MCF 10A (cell line): Measurements from ENCODE around the gene PCCA. TPM values are rescaled to one million over a fixed set of nuclear protein-coding genes. Genes with fewer than 3 reads are reported as not detected.

Experiments used
- BruUV-seq: library from RNA; stranded (reverse); fragments of 400-500 nt; replicated peaks from 2 replicates; lab custom pipeline; 2021; lab: Mats Ljungman, UMichigan
- CTCF ChIA-PET: fragments of 300-600 bp; sonication (Branson Sonifier 250); formaldehyde crosslinking; extraction: SDS; loops from one replicate; lab custom pipeline; 2021; ENCODE audit warnings: antibody characterized with exemption, inconsistent platforms; lab: Yijun Ruan, JAX
- POLR2A ChIA-PET: fragments of 300-600, 350-650 bp; sonication (Branson Sonifier 250); formaldehyde crosslinking; extraction: SDS; loops from one replicate; lab custom pipeline; 2020; ENCODE audit warnings: antibody characterized with exemption, inconsistent platforms; lab: Yijun Ruan, JAX
- DNase-seq: peaks from one replicate; pipeline ENCODE4 v3.0.0-alpha.2; 2018; ENCODE audit not compliant: unreplicated experiment
- H3K27ac Mint-ChIP-seq: one replicate; pipeline ENCODE4 v1.8.0; 2022; ENCODE audit warnings: mild to moderate bottlenecking, low read depth, mixed read lengths; ENCODE audit not compliant: unreplicated experiment
- H3K27me3 Mint-ChIP-seq: one replicate; pipeline ENCODE4 v1.8.0; 2022; ENCODE audit warnings: mixed read lengths; ENCODE audit not compliant: insufficient read depth, unreplicated experiment
- H3K36me3 Mint-ChIP-seq: one replicate; pipeline ENCODE4 v1.8.0; 2022; ENCODE audit warnings: mild to moderate bottlenecking, moderate library complexity, mixed read lengths; ENCODE audit not compliant: insufficient read depth, unreplicated experiment
- H3K4me1 Mint-ChIP-seq: one replicate; pipeline ENCODE4 v1.8.0; 2022; ENCODE audit warnings: mixed read lengths; ENCODE audit not compliant: insufficient read depth, unreplicated experiment
- H3K4me3 Mint-ChIP-seq: one replicate; pipeline ENCODE4 v1.8.0; 2022; ENCODE audit warnings: mild to moderate bottlenecking, moderate library complexity, mixed read lengths; ENCODE audit not compliant: unreplicated experiment
- H3K9me3 Mint-ChIP-seq: one replicate; pipeline ENCODE4 v1.8.0; 2022; ENCODE audit warnings: mixed read lengths; ENCODE audit not compliant: unreplicated experiment
- CTCF ChIP-seq: fragments of 200-600 bp; IDR thresholded peaks from one replicate; pipeline ENCODE4 v1.8.0; 2022; ENCODE audit warnings: antibody characterized with exemption, mild to moderate bottlenecking; ENCODE audit not compliant: unreplicated experiment
- intact Hi-C: fragments of 100-400 bp; cut with micrococcal nuclease; formaldehyde crosslinking; loops from 2 replicates; pipeline ENCODE4 v1.14.1; 2022
- total RNA-seq: library from RNA; stranded (reverse); gene quantifications from 2 replicates; pipeline ENCODE4 v1.2.3, GENCODE V29; 2022

PCCA gene
- total RNA-seq, 1 experiment from 2014 or later, result 23.4 TPM

DNA sequence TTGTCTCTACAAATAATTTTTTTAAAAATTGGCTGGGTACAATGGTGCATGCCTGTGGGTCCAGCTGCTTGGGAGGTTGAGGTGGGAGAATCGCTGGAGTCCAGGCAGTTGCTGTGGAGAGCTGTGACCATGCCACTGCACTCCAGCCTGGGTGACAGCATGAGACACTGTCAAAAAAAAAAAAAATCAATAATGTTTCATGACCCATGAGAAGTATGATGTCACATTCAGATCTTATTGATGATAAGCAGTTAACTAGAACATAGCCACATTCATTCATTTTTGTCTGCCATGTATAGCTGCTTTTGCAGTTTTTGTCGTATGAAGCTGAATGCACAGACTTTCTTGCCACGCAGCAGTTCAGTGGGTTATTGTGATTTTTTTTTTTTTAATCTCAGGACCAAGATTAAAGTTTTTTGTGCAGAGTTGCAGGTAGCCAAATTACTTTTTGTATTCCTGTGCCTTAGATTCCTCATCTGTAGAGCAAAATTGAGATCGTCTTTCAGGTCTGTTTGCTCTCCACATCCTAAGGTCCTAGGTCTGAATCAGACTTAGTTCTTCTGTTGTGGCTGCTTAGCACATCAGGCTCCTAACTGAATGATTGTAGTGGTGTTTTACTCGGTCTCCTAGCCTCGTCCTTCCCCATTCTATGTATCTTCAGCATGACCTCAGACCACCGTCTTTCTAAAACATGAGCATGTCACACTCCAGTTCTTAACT is 354.5 kb downstream of the PCCA start:
- ChIA-PET POLR2A (interaction anchor here (0.6 kb wide), 1 partner anchor 204 kb away, joined by 3 read pairs; no protein-coding TSS in a partner anchor), CTCF (interaction anchor here (0.6 to 0.7 kb wide), 4 partner anchors 152 to 530 kb away, joined by 3 to 5 read pairs (median 4); no protein-coding TSS in a partner anchor)
- no peak for DNase-seq
- BruUV-seq, result no TSS peak
- no peak overlapping the region for H3K4me3 Mint-ChIP-seq
- H3K27me3 Mint-ChIP-seq, result no peaks in the 10 kb centered on the region
- intact Hi-C loops, result no loop called here
- H3K36me3 Mint-ChIP-seq, result peaks cover 8% of the 10 kb centered on the region
- H3K4me1 Mint-ChIP-seq, result no peaks in the 10 kb centered on the region
- no peaks in the 10 kb centered on the region for H3K9me3 Mint-ChIP-seq
- no peak overlapping the region for H3K27ac Mint-ChIP-seq
- no peak for TF ChIP-seq CTCF

GRCh38 chr13:100443998-100444328 is 355.1 kb downstream of the PCCA start:
- Mint-ChIP-seq H3K4me3 (no peak overlapping the region), H3K27ac (no peak overlapping the region), H3K27me3 (no peaks in the 10 kb centered on the region), H3K9me3 (no peaks in the 10 kb centered on the region), H3K4me1 (no peaks in the 10 kb centered on the region), H3K36me3 (peaks cover 8% of the 10 kb centered on the region)
- POLR2A ChIA-PET, result interaction anchor here (0.6 kb wide), 1 partner anchor 205 kb away, joined by 3 read pairs; no protein-coding TSS in a partner anchor
- no TSS peak for BruUV-seq
- CTCF ChIA-PET, result interaction anchor here (0.6 to 0.7 kb wide), 3 partner anchors 152 to 531 kb away, joined by 3 to 5 read pairs (median 3); no protein-coding TSS in a partner anchor
- intact Hi-C loops, result no loop called here
- DNase-seq, result peak; percentile 11
- no peak for TF ChIP-seq CTCF

DNA sequence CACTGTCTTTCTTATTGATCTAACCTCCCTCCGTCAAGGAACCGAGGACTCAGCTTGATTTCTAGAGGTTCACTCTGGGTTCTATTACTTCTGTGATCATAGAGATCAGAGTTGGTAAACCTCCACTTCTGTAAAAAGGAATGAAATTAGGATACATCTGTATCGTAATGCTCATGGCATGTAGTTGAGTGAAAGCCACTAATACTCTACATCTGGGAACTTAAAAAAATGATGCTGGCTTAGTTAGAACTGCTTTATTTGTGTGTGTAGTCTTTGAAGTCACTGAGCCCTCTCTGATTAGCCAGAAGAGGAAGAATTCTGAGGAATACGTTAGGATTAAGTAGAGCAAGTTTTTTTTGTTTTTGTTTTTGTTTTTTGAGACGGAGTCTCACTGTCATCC is 358.9 kb downstream of the PCCA start:
- no peak overlapping the region for H3K27ac Mint-ChIP-seq
- intact Hi-C loops, result no loop called here
- TF ChIP-seq CTCF, result no peak
- no peaks in the 10 kb centered on the region for H3K27me3 Mint-ChIP-seq
- H3K4me1 Mint-ChIP-seq, result no peaks in the 10 kb centered on the region
- BruUV-seq, result no TSS peak
- peaks cover 8% of the 10 kb centered on the region for H3K36me3 Mint-ChIP-seq
- CTCF ChIA-PET, result interaction anchor here (0.7 kb wide), 1 partner anchor 744 kb away, joined by 3 read pairs; no protein-coding TSS in a partner anchor
- no peak overlapping the region for H3K4me3 Mint-ChIP-seq
- POLR2A ChIA-PET, result interaction anchor here (0.7 kb wide), 1 partner anchor 635 kb away, joined by 4 read pairs; no protein-coding TSS in a partner anchor
- DNase-seq, result no peak
- H3K9me3 Mint-ChIP-seq, result no peaks in the 10 kb centered on the region

DNA sequence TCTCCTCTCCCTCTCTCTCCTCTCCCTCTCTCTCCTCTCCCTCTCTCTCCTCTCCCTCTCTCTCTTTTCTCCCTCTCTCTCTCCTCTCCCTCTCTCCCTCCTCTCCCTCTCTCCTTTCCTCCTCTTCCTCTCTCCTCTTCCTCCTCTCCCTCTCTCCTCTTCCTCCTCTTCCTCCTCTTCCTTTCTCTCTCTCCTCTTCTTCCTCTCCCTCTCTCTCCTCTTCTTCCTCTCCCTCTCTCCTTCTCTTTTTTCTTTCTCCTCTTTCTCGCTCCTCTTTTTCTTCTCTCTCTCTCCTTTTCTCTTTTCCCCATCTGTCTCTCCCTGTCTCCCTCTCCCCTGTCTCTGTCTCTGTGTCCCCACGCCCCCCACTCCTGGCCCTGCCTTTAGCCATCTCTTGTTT is 363.0 kb downstream of the PCCA start:
- Mint-ChIP-seq H3K4me1 (peaks cover 6% of the 10 kb centered on the region), H3K27me3 (no peaks in the 10 kb centered on the region), H3K27ac (no peak overlapping the region), H3K4me3 (no peak overlapping the region), H3K9me3 (peaks cover 6% of the 10 kb centered on the region), H3K36me3 (no peaks in the 10 kb centered on the region)
- DNase-seq, result no peak
- intact Hi-C loops, result no loop called here
- no TSS peak for BruUV-seq
- CTCF ChIA-PET, result no interaction called here
- no peak for TF ChIP-seq CTCF
- POLR2A ChIA-PET, result no interaction called here
